Activated CD4-positive, alpha-beta T cell treated with anti-CD3 and anti-CD28 coated beads, Interleukin-2, amount 10 ng/mL, durations not matched to agents 7 days and 5 days (primary cell): ENCODE data around the gene TBC1D14. TPM values are rescaled to one million over a fixed set of nuclear protein-coding genes. Genes with fewer than 3 reads are reported as not detected.

ENCODE experiments used
- CTCF ChIA-PET: fragments of 350-600 bp; sonication (Branson Sonifier 250); formaldehyde crosslinking; loops from one replicate; lab custom pipeline; 2021; ENCODE audit warnings: antibody characterized with exemption; lab: Charles Lee
- POLR2A ChIA-PET: fragments of 350-600 bp; sonication (Branson Sonifier 250); formaldehyde crosslinking; loops from one replicate; lab custom pipeline; 2021; ENCODE audit warnings: antibody characterized with exemption; lab: Charles Lee
- DNase-seq: peaks from one replicate; pipeline ENCODE4 v3.0.0-alpha.2; 2020
- H3K27ac Mint-ChIP-seq: one replicate; pipeline ENCODE4 v1.8.0; 2021; ENCODE audit warnings: mild to moderate bottlenecking, moderate library complexity, mixed read lengths
- H3K27me3 Mint-ChIP-seq: one replicate; pipeline ENCODE4 v1.8.0; 2021; ENCODE audit warnings: mixed read lengths
- H3K36me3 Mint-ChIP-seq: one replicate; pipeline ENCODE4 v1.8.0; 2021; ENCODE audit warnings: low read depth, mixed read lengths
- H3K4me1 Mint-ChIP-seq: one replicate; pipeline ENCODE4 v1.8.0; 2021; ENCODE audit warnings: mixed read lengths
- H3K4me3 Mint-ChIP-seq: one replicate; pipeline ENCODE4 v1.8.0; 2021; ENCODE audit warnings: mild to moderate bottlenecking, moderate library complexity, mixed read lengths
- H3K9me3 Mint-ChIP-seq: one replicate; pipeline ENCODE4 v1.8.0; 2021; ENCODE audit warnings: mixed read lengths
- total RNA-seq, 2 experiments: library from RNA; stranded (reverse); gene quantifications; one replicate each; pipeline ENCODE4 v1.2.3, GENCODE V29; 2021

Gene TBC1D14
- total RNA-seq, 2 experiments from 2014 or later = 50.1 to 50.2 TPM

DNA sequence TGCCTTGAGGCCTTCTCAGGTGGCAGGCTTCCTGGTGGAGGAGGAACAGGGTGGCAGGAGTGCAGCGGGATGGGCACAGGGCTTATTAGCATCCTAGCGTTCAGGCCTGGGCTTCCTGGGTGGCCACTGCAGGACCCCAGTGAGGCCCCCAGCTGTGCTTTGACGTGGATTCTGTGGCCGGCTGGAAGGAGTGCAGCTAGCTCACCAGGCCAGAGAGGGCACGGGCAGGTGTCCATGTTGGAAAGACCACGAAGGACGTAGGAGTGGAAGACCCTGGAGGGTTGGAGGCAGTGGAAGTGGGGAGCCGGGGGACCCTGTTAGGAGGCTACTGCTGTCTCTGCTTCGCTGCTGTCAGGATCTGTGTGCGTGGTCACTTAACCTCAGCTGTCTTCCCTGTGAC is 120.3 kb downstream of the TBC1D14 start:
- Mint-ChIP-seq H3K36me3 (peaks cover 29% of the 10 kb centered on the region), H3K4me3 (no peak overlapping the region), H3K27me3 (no peaks in the 10 kb centered on the region), H3K27ac (no peak overlapping the region), H3K4me1 (peaks cover 3% of the 10 kb centered on the region), H3K9me3 (no peaks in the 10 kb centered on the region)
- ChIA-PET POLR2A (no interaction called here), CTCF (interaction anchor here (0.9 to 2.0 kb wide), 4 partner anchors 13 to 41 kb away, joined by 3 to 9 read pairs (median 3); partner anchors contain the start of gene TADA2B)
- DNase-seq = no peak

DNA sequence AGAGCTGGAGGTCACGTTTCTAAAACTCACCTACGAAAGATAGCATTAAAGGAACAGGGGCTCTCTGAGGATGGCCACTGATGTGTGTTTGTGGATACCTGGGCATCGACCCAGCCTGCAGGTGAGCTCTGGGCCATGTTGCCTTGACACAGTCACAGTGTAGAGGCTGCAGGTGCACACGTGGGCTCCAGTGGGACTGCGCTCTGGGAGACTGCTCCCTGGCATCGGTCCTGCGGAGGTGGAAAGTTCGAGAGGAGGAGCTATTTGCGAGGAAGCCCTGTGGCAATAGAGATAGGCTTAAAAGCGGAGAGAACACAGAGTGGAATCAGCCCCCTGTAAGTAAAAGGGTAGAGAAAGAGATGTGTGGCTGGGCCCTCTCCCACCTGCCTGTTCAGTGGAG is 121.2 kb downstream of the TBC1D14 start:
- H3K4me1 Mint-ChIP-seq = peaks cover 3% of the 10 kb centered on the region
- DNase-seq = no peak
- H3K27ac Mint-ChIP-seq = no peak overlapping the region
- peaks cover 27% of the 10 kb centered on the region for H3K36me3 Mint-ChIP-seq
- ChIA-PET POLR2A (no interaction called here), CTCF (interaction anchor here (0.8 to 2.0 kb wide), 5 partner anchors 8 to 40 kb away, joined by 3 to 9 read pairs (median 3); partner anchors contain the start of gene TADA2B)
- no peaks in the 10 kb centered on the region for H3K9me3 Mint-ChIP-seq
- H3K27me3 Mint-ChIP-seq = no peaks in the 10 kb centered on the region
- H3K4me3 Mint-ChIP-seq = no peak overlapping the region

DNA sequence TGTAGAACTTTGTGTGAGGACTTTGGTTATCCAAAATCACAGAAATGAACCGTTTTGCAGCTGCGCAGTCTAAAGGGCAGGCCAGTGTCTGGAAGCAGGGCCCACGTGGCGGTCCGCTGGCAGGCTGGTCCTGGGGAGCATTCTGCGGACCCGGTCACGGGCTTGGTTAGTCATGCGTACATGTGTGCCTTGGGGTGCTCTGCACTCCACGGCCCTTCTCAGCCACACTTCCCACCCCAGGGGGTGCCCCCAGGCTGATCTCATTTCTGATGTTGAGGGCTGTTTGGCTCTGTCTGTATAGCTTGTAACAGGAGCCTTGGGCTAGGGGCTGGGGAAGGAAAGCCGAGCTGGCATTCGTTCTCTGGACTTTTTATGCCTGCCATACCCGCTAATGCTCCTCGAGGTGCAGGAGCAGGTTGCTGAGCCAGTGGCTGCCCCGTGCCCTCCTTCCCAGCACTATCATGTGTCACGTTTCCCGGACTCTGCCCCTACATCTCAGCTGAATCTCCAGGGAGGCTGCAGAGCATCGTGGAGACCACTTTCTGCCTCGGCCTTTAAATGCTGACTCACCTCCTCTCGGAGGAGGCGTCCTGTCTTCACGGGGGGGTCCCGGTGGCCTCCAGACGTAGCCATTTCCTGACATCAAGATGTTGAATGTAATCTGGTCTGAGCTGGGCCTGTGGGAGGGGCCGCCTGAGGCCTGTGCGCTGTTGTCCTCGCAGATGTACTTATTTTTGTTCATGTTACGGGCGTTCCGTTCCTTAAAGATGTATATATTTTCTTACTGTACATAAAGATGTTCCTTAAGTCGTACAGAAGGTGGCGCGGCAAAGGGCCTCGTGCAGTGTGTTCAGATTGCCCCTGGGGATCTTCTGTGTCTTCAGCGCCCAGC is 122.2 kb downstream of the TBC1D14 start:
- POLR2A ChIA-PET = no interaction called here
- CTCF ChIA-PET = interaction anchor here (1.5 to 2.0 kb wide), 2 partner anchors 11 to 17 kb away, joined by 3 to 9 read pairs; partner anchors contain the start of gene TADA2B
- Mint-ChIP-seq H3K9me3 (no peaks in the 10 kb centered on the region), H3K36me3 (peaks cover 24% of the 10 kb centered on the region), H3K27me3 (no peaks in the 10 kb centered on the region), H3K27ac (no peak overlapping the region), H3K4me1 (peaks cover 3% of the 10 kb centered on the region), H3K4me3 (no peak overlapping the region)
- no peak for DNase-seq

DNA sequence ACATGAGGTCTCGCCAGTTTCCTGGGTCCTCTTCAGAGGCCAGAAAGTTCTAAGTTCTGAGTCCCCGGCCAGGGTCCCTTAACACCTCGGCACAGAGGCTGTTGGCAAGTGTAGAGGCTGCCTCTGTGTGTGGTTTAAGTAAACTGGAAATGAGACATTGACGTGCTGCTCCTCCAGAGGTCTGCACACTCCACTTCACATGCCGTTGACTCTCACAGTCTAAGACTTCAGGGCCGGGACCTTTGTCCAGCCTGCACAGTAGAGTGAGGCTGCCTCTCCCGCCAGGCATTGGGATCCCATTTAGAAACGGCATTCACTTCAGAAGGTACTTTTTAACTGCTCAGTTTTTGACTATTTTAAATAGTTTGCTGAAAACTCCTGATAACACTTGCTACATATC is 123.0 kb downstream of the TBC1D14 start:
- peaks cover 3% of the 10 kb centered on the region for H3K4me1 Mint-ChIP-seq
- ChIA-PET POLR2A (no interaction called here), CTCF (no interaction called here)
- no peaks in the 10 kb centered on the region for H3K9me3 Mint-ChIP-seq
- H3K36me3 Mint-ChIP-seq = peaks cover 20% of the 10 kb centered on the region
- no peak overlapping the region for H3K27ac Mint-ChIP-seq
- no peaks in the 10 kb centered on the region for H3K27me3 Mint-ChIP-seq
- H3K4me3 Mint-ChIP-seq = no peak overlapping the region
- no peak for DNase-seq

DNA sequence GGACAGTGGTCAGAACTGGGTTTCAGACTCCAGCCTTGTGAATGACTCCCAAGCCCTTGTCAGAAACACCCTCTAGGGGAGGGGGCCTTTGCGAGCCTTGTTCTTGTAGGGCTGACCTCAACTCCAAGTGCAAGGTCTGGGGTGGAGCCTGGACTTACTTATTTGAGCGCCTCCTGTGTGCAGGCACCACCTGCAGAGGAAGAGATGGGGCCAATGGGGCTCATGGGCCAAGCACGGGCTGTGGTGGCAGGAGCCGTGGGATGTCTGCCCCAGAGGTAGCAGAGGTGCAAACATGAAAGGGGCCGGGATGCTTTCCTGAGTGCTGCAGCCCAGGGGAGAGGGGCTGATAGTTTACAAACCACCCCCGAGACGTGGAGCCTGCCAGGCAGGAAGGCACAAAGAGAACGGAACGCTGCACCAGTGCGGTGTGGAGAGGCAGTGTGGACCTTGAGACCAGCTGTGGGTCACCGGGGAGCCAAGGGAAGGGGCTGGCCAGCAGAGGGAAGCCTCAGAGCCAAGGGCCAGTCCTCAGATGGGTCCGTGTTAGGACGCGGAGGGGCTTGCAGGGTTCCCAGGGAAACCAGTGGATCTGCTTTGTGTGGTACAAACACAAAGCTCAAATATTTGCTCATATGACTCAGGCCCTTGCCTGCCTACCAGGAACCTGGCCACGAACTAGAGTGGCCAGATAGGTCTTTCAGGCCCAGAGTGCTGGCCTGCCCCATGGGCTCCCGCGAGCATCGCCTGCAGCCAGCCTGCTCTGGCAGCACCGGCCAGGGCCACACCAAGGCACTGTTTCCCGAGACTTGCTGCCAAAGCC is 124.8 kb downstream of the TBC1D14 start:
- ChIA-PET CTCF (interaction anchor here (1.0 to 1.5 kb wide), 2 partner anchors 9 to 12 kb away, joined by 6 read pairs; partner anchors contain the start of gene TADA2B), POLR2A (interaction anchor here (0.6 kb wide), 1 partner anchor 124 kb away, joined by 3 read pairs; no protein-coding TSS in a partner anchor)
- Mint-ChIP-seq H3K27me3 (no peaks in the 10 kb centered on the region), H3K27ac (no peak overlapping the region), H3K4me3 (no peak overlapping the region), H3K4me1 (no peaks in the 10 kb centered on the region), H3K36me3 (peaks cover 11% of the 10 kb centered on the region), H3K9me3 (no peaks in the 10 kb centered on the region)
- no peak for DNase-seq

DNA sequence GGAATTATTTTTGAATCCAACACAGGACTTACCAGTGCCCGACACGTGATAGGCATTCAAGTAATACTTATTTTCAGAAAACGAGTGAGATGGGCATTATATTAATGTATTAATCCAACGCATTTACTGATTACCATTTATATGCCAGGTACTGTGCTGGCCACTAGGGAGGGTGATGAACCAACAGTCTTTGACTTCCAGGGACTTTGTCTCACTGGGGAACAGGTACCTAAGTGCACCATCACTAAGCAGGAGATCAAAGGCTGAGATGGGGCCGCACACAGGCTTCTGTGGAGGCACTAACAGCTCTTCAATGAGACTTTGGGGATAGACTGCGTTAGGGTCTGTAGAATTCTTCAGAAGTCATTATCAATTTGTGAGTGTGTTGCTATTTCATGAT is 127.8 kb downstream of the TBC1D14 start:
- peaks cover 6% of the 10 kb centered on the region for H3K27me3 Mint-ChIP-seq
- H3K9me3 Mint-ChIP-seq = no peaks in the 10 kb centered on the region
- no peak overlapping the region for H3K4me3 Mint-ChIP-seq
- ChIA-PET CTCF (no interaction called here), POLR2A (no interaction called here)
- H3K4me1 Mint-ChIP-seq = peaks cover 9% of the 10 kb centered on the region
- H3K27ac Mint-ChIP-seq = no peak overlapping the region
- DNase-seq = no peak
- peaks cover 2% of the 10 kb centered on the region for H3K36me3 Mint-ChIP-seq

DNA sequence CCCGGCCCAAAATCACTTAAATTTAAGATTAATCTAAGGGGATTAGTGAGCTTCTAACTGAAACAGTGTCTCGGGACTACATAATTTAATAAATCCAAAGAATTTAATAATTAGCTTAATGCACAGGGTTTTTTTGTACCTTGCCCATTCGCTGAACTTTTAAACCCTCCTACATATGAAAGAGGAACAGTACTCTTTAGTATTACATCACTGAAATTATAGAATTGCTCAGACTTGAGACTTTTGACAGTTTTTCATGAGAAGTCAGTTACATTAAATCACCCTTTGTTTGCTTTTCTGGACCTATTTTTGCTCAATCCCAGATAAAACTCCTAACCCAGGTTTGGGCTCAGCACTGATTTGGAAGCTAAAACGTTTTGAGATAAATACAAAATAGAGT is 131.1 kb downstream of the TBC1D14 start:
- Mint-ChIP-seq H3K27me3 (peaks cover 6% of the 10 kb centered on the region), H3K27ac (no peak overlapping the region), H3K4me1 (peaks cover 27% of the 10 kb centered on the region), H3K36me3 (peaks cover 3% of the 10 kb centered on the region), H3K4me3 (peak overlapping the region; percentile 25), H3K9me3 (no peaks in the 10 kb centered on the region)
- ChIA-PET CTCF (interaction anchor here (1.6 to 9.0 kb wide), 3 partner anchors 25 to 168 kb away, joined by 4 to 128 read pairs (median 7); partner anchors contain the start of gene GRPEL1), POLR2A (no interaction called here)
- DNase-seq = no peak

DNA sequence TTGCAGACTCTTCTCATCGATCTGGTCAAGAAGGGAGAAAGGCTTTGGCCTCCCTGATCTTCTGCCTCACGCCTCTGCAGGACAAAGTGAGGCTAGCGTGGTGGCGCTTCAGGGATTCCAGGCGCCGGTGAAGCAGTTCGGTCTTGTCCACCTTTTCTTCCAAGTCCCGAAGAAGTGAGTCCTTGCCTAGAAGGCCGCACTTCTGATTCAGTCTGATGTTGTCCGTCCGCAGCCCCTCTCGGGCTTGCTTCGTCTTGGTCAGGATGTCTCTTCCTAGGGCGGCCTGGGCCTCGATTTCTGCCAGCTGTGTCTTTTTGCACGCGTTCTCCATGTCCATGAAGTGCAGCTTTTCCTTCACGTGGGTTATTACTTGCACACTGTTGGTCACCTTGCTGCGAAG is 131.6 kb downstream of the TBC1D14 start:
- Mint-ChIP-seq H3K27me3 (peaks cover 6% of the 10 kb centered on the region), H3K36me3 (peaks cover 3% of the 10 kb centered on the region), H3K27ac (no peak overlapping the region), H3K4me3 (peak overlapping the region; percentile 88), H3K9me3 (no peaks in the 10 kb centered on the region), H3K4me1 (peaks cover 30% of the 10 kb centered on the region)
- CTCF ChIA-PET = interaction anchor here (0.6 to 9.0 kb wide), 4 partner anchors 24 to 364 kb away, joined by 3 to 128 read pairs (median 6); partner anchors contain the start of gene GRPEL1
- DNase-seq = no peak
- POLR2A ChIA-PET = no interaction called here

DNA sequence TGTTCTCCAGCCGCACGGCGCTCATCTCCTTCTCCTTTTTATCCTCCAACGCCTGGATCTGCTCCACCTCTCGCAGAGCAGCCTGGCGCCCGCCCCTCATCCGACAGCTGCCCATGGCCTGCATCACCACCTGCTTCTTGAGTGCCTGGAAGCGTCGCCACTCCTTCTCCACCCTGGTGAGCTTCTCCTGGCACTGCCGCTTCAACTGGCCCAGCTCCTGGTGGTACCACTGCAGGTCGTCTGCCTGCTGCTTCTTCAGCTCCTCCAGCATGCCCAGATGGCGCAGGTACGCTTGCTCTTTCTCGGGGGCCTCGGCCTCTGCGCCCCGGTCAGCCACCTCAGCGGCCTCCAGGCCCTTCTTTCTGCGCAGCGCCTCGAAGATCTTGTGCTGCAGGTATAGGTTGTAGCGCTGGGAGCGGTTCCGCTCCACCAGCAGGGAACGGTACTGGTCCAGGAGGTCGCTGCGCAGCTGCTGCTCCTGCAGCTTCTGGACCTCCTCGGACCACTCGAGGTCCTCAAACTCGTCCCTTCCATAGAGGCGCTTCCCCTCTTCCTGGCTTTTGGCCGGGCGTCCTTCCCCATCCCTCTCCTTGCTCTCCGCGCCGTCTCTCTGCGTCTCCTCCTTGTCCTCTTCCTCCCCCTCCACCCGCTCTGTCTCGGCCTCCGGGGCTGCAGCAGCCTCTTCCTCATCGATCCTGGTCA is 132.3 kb downstream of the TBC1D14 start:
- CTCF ChIA-PET = interaction anchor here (0.6 to 9.0 kb wide), 17 partner anchors 11 to 367 kb away, joined by 3 to 128 read pairs (median 6); partner anchors contain the start of gene GRPEL1
- POLR2A ChIA-PET = no interaction called here
- no peak for DNase-seq
- no peaks in the 10 kb centered on the region for H3K9me3 Mint-ChIP-seq
- H3K27me3 Mint-ChIP-seq = peaks cover 6% of the 10 kb centered on the region
- peaks cover 37% of the 10 kb centered on the region for H3K4me1 Mint-ChIP-seq
- H3K4me3 Mint-ChIP-seq = peak overlapping the region; percentile 88
- H3K27ac Mint-ChIP-seq = no peak overlapping the region
- peaks cover 8% of the 10 kb centered on the region for H3K36me3 Mint-ChIP-seq

DNA sequence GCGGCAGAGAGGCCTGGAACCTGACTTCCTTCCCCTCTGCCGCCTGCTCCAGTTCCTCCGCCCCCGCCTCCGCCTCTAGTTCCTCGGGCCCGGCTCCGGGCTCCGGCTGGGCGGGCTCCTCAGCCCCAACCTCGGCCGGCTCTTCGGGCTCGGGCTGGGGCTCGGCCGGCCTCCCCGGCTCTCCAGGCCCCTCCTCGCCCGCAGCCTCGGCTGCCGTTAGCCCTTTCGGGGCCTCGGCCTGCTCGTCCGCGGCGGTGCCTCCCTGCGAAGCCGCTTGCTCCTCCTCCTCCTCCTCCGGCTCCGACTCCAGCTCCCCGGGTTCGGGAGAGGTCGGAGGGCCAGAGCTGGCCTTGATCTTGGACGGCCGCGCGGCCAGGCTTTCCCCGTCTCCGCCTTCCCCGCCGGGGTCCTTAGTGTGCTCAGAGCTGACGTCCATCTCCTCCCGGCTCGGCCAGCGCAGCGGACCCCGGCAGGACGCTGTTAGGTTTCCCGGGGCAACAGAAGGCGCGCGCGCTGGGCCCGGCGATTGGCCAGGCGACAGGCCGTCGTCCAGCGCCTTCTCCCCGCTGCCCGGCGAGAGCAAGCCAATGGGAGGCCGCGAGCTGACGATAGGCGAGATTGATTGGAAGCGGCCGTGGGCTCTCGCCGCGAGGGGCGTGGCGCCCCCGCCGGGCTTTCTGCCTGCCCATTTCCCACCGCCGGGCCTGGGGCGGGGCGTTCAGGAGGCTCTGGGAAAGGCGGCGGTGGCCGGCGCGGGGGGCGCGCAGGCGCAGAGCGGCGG is 133.1 kb downstream of the TBC1D14 start:
- Mint-ChIP-seq H3K36me3 (peaks cover 8% of the 10 kb centered on the region), H3K27me3 (peaks cover 6% of the 10 kb centered on the region), H3K27ac (peak overlapping the region; percentile 87), H3K4me3 (peak overlapping the region; percentile 88), H3K9me3 (no peaks in the 10 kb centered on the region), H3K4me1 (peaks cover 43% of the 10 kb centered on the region)
- ChIA-PET CTCF (interaction anchor here (0.5 to 9.0 kb wide), 35 partner anchors 8 to 719 kb away, joined by 3 to 128 read pairs (median 5); partner anchors contain the start of genes GRPEL1 and MRFAP1L1), POLR2A (interaction anchor here (0.7 to 1.5 kb wide), 3 partner anchors 21 to 56 kb away, joined by 3 to 5 read pairs (median 4); no protein-coding TSS in a partner anchor)
- DNase-seq = peak; percentile 92
